Spinal cord (tissue), 10 donors: ENCODE data around the gene PALD1. TPM values are rescaled to one million over a fixed set of nuclear protein-coding genes. Genes with fewer than 3 reads are reported as not detected.

Source experiments
- DNase-seq, 6 donors: peaks; one replicate each; pipeline versions ENCODE4 v3.0.0 to v3.0.0-alpha.2; 2013 to 2015; ENCODE audit warnings: low spot score in 6 of 6, low read depth in 4 of 6
- H3K27ac ChIP-seq: one replicate; pipeline ENCODE4 v1.5.1; 2013; ENCODE audit warnings: low read depth, low read length, control low read depth
- H3K27me3 ChIP-seq: one replicate; pipeline ENCODE4 v1.6.1; 2013; ENCODE audit warnings: low read length; ENCODE audit not compliant: control insufficient read depth, insufficient read depth
- H3K36me3 ChIP-seq: one replicate; pipeline ENCODE4 v1.6.1; 2013; ENCODE audit warnings: low read length; ENCODE audit not compliant: control insufficient read depth, insufficient read depth
- H3K4me1 ChIP-seq: one replicate; pipeline ENCODE4 v1.6.1; 2013; ENCODE audit warnings: low read length; ENCODE audit not compliant: control insufficient read depth, insufficient read depth
- H3K4me3 ChIP-seq: one replicate; pipeline ENCODE4 v1.5.1; 2013; ENCODE audit warnings: low read depth, low read length, control low read depth
- H3K9me3 ChIP-seq: one replicate; pipeline ENCODE4 v1.6.1; 2013; ENCODE audit warnings: low read length; ENCODE audit not compliant: control insufficient read depth, insufficient read depth
- WGBS: methylation state at CpG from one replicate; pipeline ENCODE4 v1.1.5; 2013; ENCODE audit warnings: missing lambda C conversion rate; ENCODE audit not compliant: insufficient coverage; 5-methylcytosine and 5-hydroxymethylcytosine counted together
- polyA plus RNA-seq, 2 donors: library from polyadenylated mRNA; unstranded; fragments of 120-200 nt; gene quantifications; one replicate each; pipeline ENCODE4 v1.2.1, GENCODE V29; 2013; ENCODE audit not compliant: insufficient read length in 2 of 2
- total RNA-seq, 2 donors: library from RNA; depleted of rRNA in 1 of 2; stranded (reverse); fragments of 120-200 nt in 1 of 2; fragments of >200 nt in 1 of 2; gene quantifications; one replicate each; pipeline versions ENCODE4 v1.2.3 to v1.2.4, GENCODE V29; 2013 to 2014
- donor health status: healthy.

Gene PALD1
- total and polyA plus RNA-seq, 4 donors, result 10.0 to 26.3 (median 24.1) TPM

- Histone ChIP-seq H3K36me3 (peaks cover 41% of the 10 kb centered on the region), H3K4me1 (peaks cover 43% of the 10 kb centered on the region), H3K9me3 (no peaks in the 10 kb centered on the region), H3K4me3 (no peak overlapping the region), H3K27ac (no peak overlapping the region), H3K27me3 (no peaks in the 10 kb centered on the region)
- DNase-seq, result no peak
- WGBS, result 74% methylated on average over 7 of the region's 7 CpGs
Observed at GRCh38 chr10:70563230-70563629, 84.7 kb downstream of the PALD1 start.

- Histone ChIP-seq H3K27me3 (no peaks in the 10 kb centered on the region), H3K9me3 (no peaks in the 10 kb centered on the region), H3K27ac (no peak overlapping the region), H3K4me1 (peaks cover 37% of the 10 kb centered on the region), H3K36me3 (peaks cover 46% of the 10 kb centered on the region), H3K4me3 (no peak overlapping the region)
- DNase-seq, result no peak
- 95% methylated on average over 18 of the region's 21 CpGs for whole genome bisulfite sequencing
Observed at GRCh38 chr10:70564113-70564725, 85.7 kb downstream of the PALD1 start.

- peaks cover 30% of the 10 kb centered on the region for H3K4me1 ChIP-seq
- no peaks in the 10 kb centered on the region for H3K27me3 ChIP-seq
- no peak overlapping the region for H3K4me3 ChIP-seq
- H3K36me3 ChIP-seq, result peaks cover 46% of the 10 kb centered on the region
- DNase-seq, result no peak
- WGBS, result 98% methylated on average over 5 of the region's 6 CpGs
- no peaks in the 10 kb centered on the region for H3K9me3 ChIP-seq
- H3K27ac ChIP-seq, result no peak overlapping the region
Observed at GRCh38 chr10:70564901-70565351, 86.4 kb downstream of the PALD1 start.

GRCh38 chr10:70565556-70566514, 87.3 kb downstream of the PALD1 start:
- H3K36me3 ChIP-seq, result peaks cover 43% of the 10 kb centered on the region
- peaks cover 24% of the 10 kb centered on the region for H3K4me1 ChIP-seq
- 81% methylated on average over 11 of the region's 18 CpGs for WGBS
- no peak overlapping the region for H3K4me3 ChIP-seq
- H3K9me3 ChIP-seq, result no peaks in the 10 kb centered on the region
- no peak overlapping the region for H3K27ac ChIP-seq
- no peaks in the 10 kb centered on the region for H3K27me3 ChIP-seq
- no peak for DNase-seq

- Histone ChIP-seq H3K4me1 (peaks cover 19% of the 10 kb centered on the region), H3K36me3 (peaks cover 47% of the 10 kb centered on the region), H3K9me3 (no peaks in the 10 kb centered on the region), H3K27ac (no peak overlapping the region), H3K27me3 (no peaks in the 10 kb centered on the region), H3K4me3 (no peak overlapping the region)
- WGBS, result 83% methylated on average over 9 of the region's 18 CpGs
- no peak for DNase-seq
Observed at GRCh38 chr10:70566515-70567290, 88.1 kb downstream of the PALD1 start.

GRCh38 chr10:70567603-70568002, 89.0 kb downstream of the PALD1 start:
- DNase-seq, result no peak
- H3K4me3 ChIP-seq, result no peak overlapping the region
- WGBS, result 70% methylated on average over 4 of the region's 4 CpGs
- peaks cover 47% of the 10 kb centered on the region for H3K36me3 ChIP-seq
- H3K4me1 ChIP-seq, result peaks cover 12% of the 10 kb centered on the region
- H3K27me3 ChIP-seq, result no peaks in the 10 kb centered on the region
- no peaks in the 10 kb centered on the region for H3K9me3 ChIP-seq
- H3K27ac ChIP-seq, result no peak overlapping the region

GRCh38 chr10:70568113-70568512, 89.5 kb downstream of the PALD1 start:
- no peak overlapping the region for H3K4me3 ChIP-seq
- H3K27ac ChIP-seq, result no peak overlapping the region
- H3K9me3 ChIP-seq, result no peaks in the 10 kb centered on the region
- 85% methylated on average over 3 of the region's 3 CpGs for WGBS
- H3K36me3 ChIP-seq, result peaks cover 47% of the 10 kb centered on the region
- DNase-seq, result no peak
- H3K27me3 ChIP-seq, result no peaks in the 10 kb centered on the region
- peaks cover 11% of the 10 kb centered on the region for H3K4me1 ChIP-seq

GRCh38 chr10:70568781-70569495, 90.4 kb downstream of the PALD1 start:
- Histone ChIP-seq H3K27ac (no peak overlapping the region), H3K4me1 (peaks cover 4% of the 10 kb centered on the region), H3K4me3 (no peak overlapping the region), H3K9me3 (no peaks in the 10 kb centered on the region), H3K27me3 (no peaks in the 10 kb centered on the region), H3K36me3 (peaks cover 43% of the 10 kb centered on the region)
- 80% methylated on average over 5 of the region's 7 CpGs for WGBS
- DNase-seq, result no peak

GRCh38 chr10:70571236-70571635, 92.7 kb downstream of the PALD1 start:
- peaks cover 13% of the 10 kb centered on the region for H3K4me1 ChIP-seq
- no peaks in the 10 kb centered on the region for H3K9me3 ChIP-seq
- peaks cover 22% of the 10 kb centered on the region for H3K36me3 ChIP-seq
- no peak for DNase-seq
- H3K27ac ChIP-seq, result no peak overlapping the region
- 75% methylated on average over 4 of the region's 4 CpGs for WGBS
- no peaks in the 10 kb centered on the region for H3K27me3 ChIP-seq
- no peak overlapping the region for H3K4me3 ChIP-seq
